Karpas-422 (cell line): Measurements from ENCODE around the gene TCTN3. TPM values are rescaled to one million over a fixed set of nuclear protein-coding genes. Genes with fewer than 3 reads are reported as not detected.

ENCODE experiments used
- DNase-seq: peaks from one replicate; pipeline ENCODE4 v3.0.0-alpha.2; 2015
- H2AFZ ChIP-seq: fragments of 200-600 bp; sonication (generic); 2 replicates; pipeline ENCODE4 v1.6.1; 2014; ENCODE audit warnings: antibody characterized with exemption, low read length, mixed read lengths
- H3K27ac ChIP-seq: fragments of 200-600 bp; sonication (generic); 2 replicates; pipeline ENCODE4 v1.5.1; 2014; ENCODE audit warnings: mild to moderate bottlenecking, low read length, moderate library complexity
- H3K27me3 ChIP-seq: fragments of 200-600 bp; sonication (generic); 2 replicates; pipeline ENCODE4 v1.6.1; 2014; ENCODE audit warnings: low read length, mixed read lengths
- H3K36me3 ChIP-seq: fragments of 200-600 bp; sonication (generic); 2 replicates; pipeline ENCODE4 v1.6.1; 2014; ENCODE audit warnings: low read length, mixed read lengths; ENCODE audit not compliant: insufficient read depth
- H3K4me1 ChIP-seq: fragments of 200-600 bp; sonication (generic); 2 replicates; pipeline ENCODE4 v1.6.1; 2014; ENCODE audit warnings: mild to moderate bottlenecking, low read length, mixed read lengths
- H3K4me2 ChIP-seq: fragments of 200-600 bp; sonication (generic); 2 replicates; pipeline ENCODE4 v1.6.1; 2014; ENCODE audit warnings: low read length, low read depth, mild to moderate bottlenecking; ENCODE audit not compliant: poor library complexity, severe bottlenecking
- H3K4me3 ChIP-seq: fragments of 200-600 bp; sonication (generic); 2 replicates; pipeline ENCODE4 v1.5.1; 2014; ENCODE audit warnings: mild to moderate bottlenecking, antibody characterized with exemption, low read length, mixed read lengths
- H3K79me2 ChIP-seq: fragments of 200-600 bp; sonication (generic); 2 replicates; pipeline ENCODE4 v1.6.1; 2014; ENCODE audit warnings: mild to moderate bottlenecking, low read length, mixed read lengths
- H3K9ac ChIP-seq: fragments of 200-600 bp; sonication (generic); 2 replicates; pipeline ENCODE4 v1.6.0; 2014; ENCODE audit warnings: low read length
- H3K9me2 ChIP-seq: fragments of 200-600 bp; sonication (generic), shearing (Covaris generic); replicated peaks from 2 replicates; pipeline ENCODE4 v1.6.0; 2014; ENCODE audit warnings: mild to moderate bottlenecking, low read length, moderate library complexity; ENCODE audit not compliant: insufficient read depth
- H3K9me3 ChIP-seq: fragments of 300-700, 200-600 bp; sonication (generic); 2 replicates; pipeline ENCODE4 v1.6.1; 2014; ENCODE audit warnings: low read length, mixed read lengths
- H4K20me1 ChIP-seq: fragments of 200-600 bp; sonication (generic); 2 replicates; pipeline ENCODE4 v1.6.1; 2014; ENCODE audit warnings: mild to moderate bottlenecking, antibody characterized with exemption, low read length, low read depth; ENCODE audit not compliant: insufficient read depth
- total RNA-seq: library from RNA; depleted of rRNA; stranded (reverse); fragments of >200 nt; shearing (Covaris generic); gene quantifications from 2 replicates; pipeline ENCODE4 v1.2.3, GENCODE V29; 2014; ENCODE audit warnings: low replicate concordance

Gene TCTN3
- total RNA-seq, 1 experiment from 2014 or later: 14.2 TPM

DNA sequence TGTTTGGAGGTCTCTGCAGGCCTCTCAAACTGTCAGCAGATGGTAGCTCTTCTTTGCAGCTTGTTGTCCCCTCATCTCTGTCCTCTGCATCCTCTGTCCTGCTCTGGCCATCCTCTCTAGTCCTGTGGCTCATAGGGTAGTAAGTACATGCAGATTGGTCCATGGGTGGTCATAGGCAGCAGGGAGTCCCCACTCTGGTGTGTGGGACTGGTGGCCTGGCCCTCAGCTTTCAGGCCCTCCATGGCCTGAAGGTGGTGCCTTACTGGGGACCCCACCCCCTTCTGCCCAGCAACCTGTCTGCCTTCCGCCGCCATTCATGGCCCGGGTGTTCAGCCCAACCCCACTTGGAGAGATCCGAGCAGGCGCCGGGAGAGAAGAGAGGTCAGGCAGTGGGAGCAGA, 12.8 kb upstream of the TCTN3 start:
- no peaks in the 10 kb centered on the region for H3K36me3 ChIP-seq
- no peak overlapping the region for H3K4me2 ChIP-seq
- DNase-seq: no peak

DNA sequence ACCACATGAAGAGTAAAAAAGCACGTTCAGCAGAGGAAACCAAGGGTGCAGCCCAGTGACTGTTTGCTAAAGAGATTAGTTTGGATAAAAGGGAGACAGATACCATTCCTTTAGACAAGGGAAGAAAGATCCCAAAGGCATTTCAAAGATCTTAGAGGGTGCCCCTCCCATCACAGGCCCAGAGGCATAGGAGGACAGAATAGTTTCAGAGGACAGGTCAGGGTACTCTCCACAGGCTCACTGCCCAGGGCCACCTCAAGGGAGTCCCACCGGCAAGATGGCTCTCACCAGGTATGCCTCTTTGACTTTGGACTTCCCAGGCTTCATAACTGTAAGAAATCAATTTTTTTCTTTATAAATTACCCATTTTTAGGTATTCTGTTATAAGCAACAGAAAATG, 4.7 kb upstream of the TCTN3 start:
- no peaks in the 10 kb centered on the region for H3K27me3 ChIP-seq
- H3K9me3 ChIP-seq: no peaks in the 10 kb centered on the region
- no peak overlapping the region for H3K9ac ChIP-seq
- no peak overlapping the region for H3K27ac ChIP-seq
- no peaks in the 10 kb centered on the region for H4K20me1 ChIP-seq
- H3K4me2 ChIP-seq: no peak overlapping the region
- H3K79me2 ChIP-seq: peaks cover 3% of the 10 kb centered on the region
- H3K9me2 ChIP-seq: no peaks in the 10 kb centered on the region
- H3K36me3 ChIP-seq: no peaks in the 10 kb centered on the region
- H3K4me3 ChIP-seq: no peak overlapping the region
- H3K4me1 ChIP-seq: peaks cover 2% of the 10 kb centered on the region
- no peak overlapping the region for H2AFZ ChIP-seq
- no peak for DNase-seq

More for the DNA sequence above, 12.8 kb upstream of the TCTN3 start:
- Histone ChIP-seq H3K27me3 (no peaks in the 10 kb centered on the region), H4K20me1 (no peaks in the 10 kb centered on the region), H2AFZ (no peak overlapping the region), H3K9me2 (no peaks in the 10 kb centered on the region), H3K27ac (no peak overlapping the region), H3K9me3 (no peaks in the 10 kb centered on the region), H3K4me3 (no peak overlapping the region), H3K79me2 (no peaks in the 10 kb centered on the region), H3K9ac (no peak overlapping the region), H3K4me1 (no peaks in the 10 kb centered on the region)

GRCh38 chr10:95697429-95697828, 3.7 kb upstream of the TCTN3 start:
- DNase-seq: peak; percentile 41
- Histone ChIP-seq H4K20me1 (no peaks in the 10 kb centered on the region), H3K9ac (no peak overlapping the region), H3K9me2 (no peaks in the 10 kb centered on the region), H3K36me3 (no peaks in the 10 kb centered on the region), H3K4me2 (no peak overlapping the region), H3K4me3 (no peak overlapping the region), H3K27me3 (no peaks in the 10 kb centered on the region), H3K9me3 (no peaks in the 10 kb centered on the region), H3K4me1 (peaks cover 9% of the 10 kb centered on the region), H3K27ac (no peak overlapping the region), H2AFZ (no peak overlapping the region), H3K79me2 (peaks cover 12% of the 10 kb centered on the region)

- Histone ChIP-seq H3K4me1 (peaks cover 16% of the 10 kb centered on the region), H3K36me3 (peaks cover 7% of the 10 kb centered on the region; the same call in 1 of the 2 replicates), H3K27me3 (no peaks in the 10 kb centered on the region), H3K9me3 (no peaks in the 10 kb centered on the region), H3K9ac (0 out of 2 replicates have a peak overlapping the region, but pooled peaks have one; percentile 21), H2AFZ (0 out of 2 replicates have a peak overlapping the region, but pooled peaks have one; percentile 2), H3K27ac (no peak overlapping the region), H3K79me2 (peaks cover 30% of the 10 kb centered on the region), H3K9me2 (no peaks in the 10 kb centered on the region), H3K4me3 (no peak overlapping the region), H3K4me2 (no peak overlapping the region), H4K20me1 (no peaks in the 10 kb centered on the region)
- DNase-seq: no peak
Observed at GRCh38 chr10:95694665-95695064, 938 bp upstream of the TCTN3 start.

- DNase-seq: no peak
- Histone ChIP-seq H3K79me2 (peaks cover 30% of the 10 kb centered on the region), H3K27ac (no peak overlapping the region), H3K4me2 (peak overlapping the region; percentile 72), H3K27me3 (no peaks in the 10 kb centered on the region), H2AFZ (peak overlapping the region; percentile 73; the same call in 1 of the 2 replicates), H3K36me3 (peaks cover 7% of the 10 kb centered on the region; the same call in 1 of the 2 replicates), H3K9me3 (no peaks in the 10 kb centered on the region), H3K9me2 (no peaks in the 10 kb centered on the region), H4K20me1 (no peaks in the 10 kb centered on the region), H3K4me1 (peaks cover 16% of the 10 kb centered on the region), H3K4me3 (peak overlapping the region; percentile 87), H3K9ac (peak overlapping the region; percentile 85)
Observed at GRCh38 chr10:95693071-95693667, 558 bp downstream of the TCTN3 start.

DNA sequence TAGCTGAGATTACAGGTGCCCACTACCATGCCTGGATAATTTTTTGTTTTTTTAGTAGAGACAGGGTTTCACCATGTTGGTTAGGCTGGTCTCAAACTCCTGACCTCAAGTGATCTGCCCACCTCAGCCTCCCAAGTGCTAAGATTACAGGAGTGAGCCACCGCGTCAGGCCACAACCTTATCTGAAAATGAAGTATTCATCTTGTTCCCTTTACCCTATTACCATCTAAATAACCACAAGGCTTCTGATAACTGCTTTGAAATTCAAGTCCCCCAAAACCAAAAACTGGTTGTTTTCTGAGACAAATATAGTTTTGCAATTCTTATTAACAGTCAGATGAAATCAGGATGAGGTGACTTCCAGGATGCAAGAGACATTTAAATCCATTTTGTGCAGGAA, 2.4 kb downstream of the TCTN3 start:
- H2AFZ ChIP-seq: no peak overlapping the region
- no peaks in the 10 kb centered on the region for H3K27me3 ChIP-seq
- no peaks in the 10 kb centered on the region for H3K9me3 ChIP-seq
- H3K9me2 ChIP-seq: no peaks in the 10 kb centered on the region
- H3K4me1 ChIP-seq: peaks cover 14% of the 10 kb centered on the region
- H4K20me1 ChIP-seq: no peaks in the 10 kb centered on the region
- no peak for DNase-seq
- no peak overlapping the region for H3K9ac ChIP-seq
- peaks cover 10% of the 10 kb centered on the region; the same call in 1 of the 2 replicates for H3K36me3 ChIP-seq
- H3K4me2 ChIP-seq: no peak overlapping the region
- H3K27ac ChIP-seq: no peak overlapping the region
- peaks cover 30% of the 10 kb centered on the region for H3K79me2 ChIP-seq
- H3K4me3 ChIP-seq: no peak overlapping the region

GRCh38 chr10:95688648-95689047, 5.1 kb downstream of the TCTN3 start:
- Histone ChIP-seq H3K79me2 (peaks cover 30% of the 10 kb centered on the region), H3K9me2 (no peaks in the 10 kb centered on the region), H3K27ac (no peak overlapping the region), H3K4me3 (no peak overlapping the region), H3K4me1 (peaks cover 14% of the 10 kb centered on the region), H3K9me3 (no peaks in the 10 kb centered on the region), H4K20me1 (no peaks in the 10 kb centered on the region), H3K27me3 (no peaks in the 10 kb centered on the region), H3K9ac (no peak overlapping the region), H3K4me2 (no peak overlapping the region), H3K36me3 (peaks cover 10% of the 10 kb centered on the region; the same call in 1 of the 2 replicates), H2AFZ (no peak overlapping the region)
- no peak for DNase-seq

GRCh38 chr10:95683966-95684365, 9.8 kb downstream of the TCTN3 start:
- no peak overlapping the region for H3K4me3 ChIP-seq
- no peaks in the 10 kb centered on the region for H4K20me1 ChIP-seq
- H3K27me3 ChIP-seq: no peaks in the 10 kb centered on the region
- no peak for DNase-seq
- no peak overlapping the region for H3K4me2 ChIP-seq
- no peaks in the 10 kb centered on the region for H3K4me1 ChIP-seq
- H2AFZ ChIP-seq: no peak overlapping the region
- no peak overlapping the region for H3K9ac ChIP-seq
- H3K27ac ChIP-seq: no peak overlapping the region
- H3K9me3 ChIP-seq: no peaks in the 10 kb centered on the region
- no peaks in the 10 kb centered on the region for H3K79me2 ChIP-seq
- no peaks in the 10 kb centered on the region for H3K9me2 ChIP-seq
- H3K36me3 ChIP-seq: peaks cover 8% of the 10 kb centered on the region; the same call in 1 of the 2 replicates
